Measurements from ENCODE around the gene PI16. TPM values are rescaled to one million over a fixed set of nuclear protein-coding genes. Genes with fewer than 3 reads are reported as not detected.

The PI16 gene
- total and polyA plus RNA-seq, 2 donors (not counting 3 experiments of a cell fraction or from before 2014, with no cell fraction given) = 0.14 TPM; not detected in 1

DNA sequence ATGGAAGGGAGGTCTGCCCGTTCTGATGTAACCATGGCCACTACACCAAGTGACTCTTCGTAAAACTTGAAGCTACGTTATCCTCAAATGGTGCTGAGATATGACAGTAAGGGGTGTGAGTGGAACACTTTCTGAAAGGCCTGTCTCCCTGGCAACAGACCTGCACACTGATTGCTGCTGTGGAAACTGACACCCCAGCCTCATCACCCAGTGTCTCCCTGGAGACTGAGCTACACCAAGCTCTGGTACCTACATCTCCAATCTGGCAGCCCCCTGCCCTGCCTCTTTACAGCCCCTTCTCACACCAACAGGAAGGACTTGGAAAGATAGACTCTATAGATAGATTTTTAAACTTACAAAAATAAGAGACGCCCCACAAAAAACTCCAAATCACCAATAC is 13.2 kb downstream of the PI16 start:
- Histone ChIP-seq H3K79me2 (ENCODE audit: control insufficient read depth, insufficient read depth, low read length) (no peaks in the 10 kb centered on the region), H3K9me1 (replicated peaks; ENCODE audit: control insufficient read depth, extremely low read depth, insufficient read depth, low read length) (no peaks in the 10 kb centered on the region), H3K27ac (ENCODE audit: insufficient read depth, low read depth, low read length) (no peak overlapping the region), H3K9me3 (replicated peaks; ENCODE audit: control insufficient read depth, insufficient read depth, low read length) (no peaks in the 10 kb centered on the region), H3K27me3 (ENCODE audit: control insufficient read depth in 2 of 2, insufficient read depth in 2 of 2, low read length in 2 of 2) (no peaks in the 10 kb centered on the region), H3K9ac (replicated peaks; ENCODE audit: extremely low read depth, insufficient read depth, low read length) (no peak overlapping the region), H4K20me1 (replicated peaks; ENCODE audit: control insufficient read depth, extremely low read depth, insufficient read depth, low read length) (no peaks in the 10 kb centered on the region), H3K4me3 (replicated peaks in 1 of 3; ENCODE audit: insufficient read depth in 1 of 3, low read depth in 1 of 3, low read length in 3 of 3) (no peak overlapping the region), H3K36me3 (ENCODE audit: control insufficient read depth in 2 of 2, extremely low read depth in 1 of 2, insufficient read depth in 2 of 2, low read length in 2 of 2) (peaks cover 21 to 51% of the 10 kb centered on the region in 2 experiments), H2AFZ (ENCODE audit: low read depth, low read length) (no peak overlapping the region), H3K4me2 (ENCODE audit: insufficient read depth, low read length) (no peak overlapping the region), H3K4me1 (ENCODE audit: control insufficient read depth, extremely low read depth, insufficient read depth, low read length) (no peaks in the 10 kb centered on the region)
- TF ChIP-seq, protein P1, sequence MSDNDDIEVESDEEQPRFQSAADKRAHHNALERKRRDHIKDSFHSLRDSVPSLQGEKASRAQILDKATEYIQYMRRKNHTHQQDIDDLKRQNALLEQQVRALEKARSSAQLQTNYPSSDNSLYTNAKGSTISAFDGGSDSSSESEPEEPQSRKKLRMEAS (IDR thresholded peaks at IDR 0.05; ENCODE audit: insufficient read depth, insufficient read length) = no peak
- no peak for TF ChIP-seq JUN (IDR thresholded peaks at IDR 0.05; ENCODE audit: borderline replicate concordance, insufficient read depth, insufficient read length, low read depth)
- no peak for TF ChIP-seq MYC (IDR thresholded peaks at IDR 0.05; ENCODE audit: low read depth, low read length)
- TF ChIP-seq GATA2 (IDR thresholded peaks at IDR 0.05; ENCODE audit: insufficient read depth, insufficient read length, low read depth, low read length) = no peak
- TF ChIP-seq FOS (IDR thresholded peaks at IDR 0.05; ENCODE audit: borderline replicate concordance, insufficient read depth, low read length) = no peak
- no peak for TF ChIP-seq POLR2AphosphoS5 (IDR thresholded peaks at IDR 0.05; ENCODE audit: insufficient read depth, low read depth, low read length)
- no peak for TF ChIP-seq EZH2 (IDR thresholded peaks at IDR 0.05; ENCODE audit: borderline replicate concordance, low read depth, low read length, severe bottlenecking)
- TF ChIP-seq POLR2A (IDR thresholded peaks at IDR 0.05; ENCODE audit: low read depth, low read length) = no peak
- TF ChIP-seq, protein P2, sequence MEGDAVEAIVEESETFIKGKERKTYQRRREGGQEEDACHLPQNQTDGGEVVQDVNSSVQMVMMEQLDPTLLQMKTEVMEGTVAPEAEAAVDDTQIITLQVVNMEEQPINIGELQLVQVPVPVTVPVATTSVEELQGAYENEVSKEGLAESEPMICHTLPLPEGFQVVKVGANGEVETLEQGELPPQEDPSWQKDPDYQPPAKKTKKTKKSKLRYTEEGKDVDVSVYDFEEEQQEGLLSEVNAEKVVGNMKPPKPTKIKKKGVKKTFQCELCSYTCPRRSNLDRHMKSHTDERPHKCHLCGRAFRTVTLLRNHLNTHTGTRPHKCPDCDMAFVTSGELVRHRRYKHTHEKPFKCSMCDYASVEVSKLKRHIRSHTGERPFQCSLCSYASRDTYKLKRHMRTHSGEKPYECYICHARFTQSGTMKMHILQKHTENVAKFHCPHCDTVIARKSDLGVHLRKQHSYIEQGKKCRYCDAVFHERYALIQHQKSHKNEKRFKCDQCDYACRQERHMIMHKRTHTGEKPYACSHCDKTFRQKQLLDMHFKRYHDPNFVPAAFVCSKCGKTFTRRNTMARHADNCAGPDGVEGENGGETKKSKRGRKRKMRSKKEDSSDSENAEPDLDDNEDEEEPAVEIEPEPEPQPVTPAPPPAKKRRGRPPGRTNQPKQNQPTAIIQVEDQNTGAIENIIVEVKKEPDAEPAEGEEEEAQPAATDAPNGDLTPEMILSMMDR (IDR thresholded peaks at IDR 0.05; ENCODE audit: extremely low read depth in 1 of 2, insufficient read depth in 1 of 2, low read depth in 1 of 2, low read length in 2 of 2) = no peak
- ChIA-PET POLR2A (interaction anchor here (0.6 kb wide), 1 partner anchor 423 kb away, joined by 4 read pairs; no protein-coding TSS in a partner anchor), CTCF (interaction anchor here (0.8 to 1.8 kb wide), 2 partner anchors 12 to 50 kb away, joined by 3 to 5 read pairs; no protein-coding TSS in a partner anchor)
- BruUV-seq (replicated peaks) = no TSS peak
- DNase-seq (ENCODE audit: low read depth, low spot score) (no peak), FAIRE-seq (no peak)
- dilution Hi-C loops (cut with MboI; ENCODE audit: extremely low pct_ligation_motif_present, low sequenced_read_pairs) = no loop called here
- intact Hi-C loops (cut with micrococcal nuclease) = no loop called here
